Endothelial cell of umbilical vein (primary cell): Measurements from ENCODE around the gene SLC39A3. TPM values are rescaled to one million over a fixed set of nuclear protein-coding genes. Genes with fewer than 3 reads are reported as not detected.
A peak's percentile ranks its signal among the peaks of the same experiment; 100 is the strongest.

Experiments
- BruUV-seq: library from RNA; stranded (reverse); fragments of 400-500 nt; replicated peaks from 2 replicates; lab custom pipeline; 2021; lab: Mats Ljungman, UMichigan
- CTCF ChIA-PET: fragments of 300-600, 350-600 bp; sonication (Branson Sonifier 250); formaldehyde crosslinking; loops from one replicate; lab custom pipeline; 2021; ENCODE audit warnings: antibody characterized with exemption, inconsistent platforms; lab: Charles Lee
- POLR2A ChIA-PET: fragments of 300-600, 350-600 bp; sonication (Branson Sonifier 250); formaldehyde crosslinking; loops from one replicate; lab custom pipeline; 2021; ENCODE audit warnings: antibody characterized with exemption, inconsistent platforms; lab: Charles Lee
- DNase-seq: peaks from one replicate; pipeline ENCODE4 v3.0.0-alpha.2; 2011; ENCODE audit warnings: low read depth, low spot score
- FAIRE-seq: peaks from 2 replicates; lab custom pipeline; 2011; peaks lifted over from hg19 to GRCh38; lab: Jason Lieb, UNC
- H2AFZ ChIP-seq: 2 replicates; pipeline ENCODE4 v1.6.0; 2012; ENCODE audit warnings: low read depth, low read length, control low read depth, inconsistent platforms
- H3K27ac ChIP-seq: 2 replicates; pipeline ENCODE4 v1.5.1; 2011; ENCODE audit warnings: low read depth, mild to moderate bottlenecking, control low read depth, low read length, moderate library complexity; ENCODE audit not compliant: insufficient read depth
- H3K27me3 ChIP-seq, 2 experiments: 2 replicates each; pipeline versions ENCODE4 v1.6.0 to v1.6.1; 2011; ENCODE audit warnings: low read length in 2 of 2, mixed read lengths in 1 of 2; ENCODE audit not compliant: control insufficient read depth in 2 of 2, insufficient read depth in 2 of 2
- H3K36me3 ChIP-seq, 2 experiments: 2 replicates in 1 of 2; 3 replicates in 1 of 2; pipeline ENCODE4 v1.5.1; 2011; ENCODE audit warnings: low read length in 2 of 2, mild to moderate bottlenecking in 1 of 2, moderate library complexity in 1 of 2; ENCODE audit not compliant: control insufficient read depth in 2 of 2, insufficient read depth in 2 of 2; ENCODE audit errors: extremely low read depth in 1 of 2
- H3K4me1 ChIP-seq: 3 replicates; pipeline ENCODE4 v1.5.1; 2011; ENCODE audit warnings: mild to moderate bottlenecking, low read length; ENCODE audit not compliant: control insufficient read depth, insufficient read depth; ENCODE audit errors: extremely low read depth
- H3K4me2 ChIP-seq: 2 replicates; pipeline ENCODE4 v1.6.1; 2011; ENCODE audit warnings: low read length, control low read depth, mixed read lengths; ENCODE audit not compliant: insufficient read depth
- H3K4me3 ChIP-seq, 3 experiments: fragments of 200-600 bp in 1 of 3; sonication (generic), shearing (Covaris generic) in 1 of 3; replicated peaks in 1 of 3; 2 replicates each; pipeline ENCODE4 v1.5.1; 2011 to 2016; ENCODE audit warnings: control low read depth in 3 of 3, low read length in 3 of 3, mild to moderate bottlenecking in 2 of 3, inconsistent platforms in 1 of 3, low read depth in 1 of 3, moderate library complexity in 1 of 3; ENCODE audit not compliant: insufficient read depth in 1 of 3
- H3K79me2 ChIP-seq: 2 replicates; pipeline ENCODE4 v1.6.0; 2012; ENCODE audit warnings: low read length, inconsistent platforms; ENCODE audit not compliant: control insufficient read depth, insufficient read depth
- H3K9ac ChIP-seq: replicated peaks from 2 replicates; pipeline ENCODE3; 2011; ENCODE audit warnings: low read length, control low read depth; ENCODE audit not compliant: insufficient read depth; ENCODE audit errors: extremely low read depth
- H3K9me1 ChIP-seq: replicated peaks from 3 replicates; pipeline ENCODE4 v1.6.0; 2011; ENCODE audit warnings: mild to moderate bottlenecking, low read length; ENCODE audit not compliant: control insufficient read depth, insufficient read depth; ENCODE audit errors: extremely low read depth
- H3K9me3 ChIP-seq: replicated peaks from 2 replicates; pipeline ENCODE4 v1.5.1; 2012; ENCODE audit warnings: low read length, inconsistent platforms; ENCODE audit not compliant: control insufficient read depth, insufficient read depth
- H4K20me1 ChIP-seq: replicated peaks from 2 replicates; pipeline ENCODE3; 2011; ENCODE audit warnings: mild to moderate bottlenecking, low read length; ENCODE audit not compliant: control insufficient read depth, insufficient read depth; ENCODE audit errors: extremely low read depth
- CTCF ChIP-seq, 2 donors: IDR thresholded peaks; 1 replicate in 1 of 2; 2 replicates in 1 of 2; pipeline ENCODE4 v1.5.1; 2011; ENCODE audit warnings: low read length in 2 of 2, mild to moderate bottlenecking in 2 of 2, moderate library complexity in 2 of 2, control low read depth in 1 of 2, inconsistent platforms in 1 of 2, low read depth in 1 of 2; ENCODE audit not compliant: insufficient read depth in 1 of 2; ENCODE audit errors: extremely low read depth in 1 of 2
- EZH2 ChIP-seq: IDR thresholded peaks from 2 replicates; pipeline ENCODE4 v1.6.1; 2012; ENCODE audit warnings: borderline replicate concordance, low read depth, mild to moderate bottlenecking, moderate library complexity, low read length, inconsistent platforms; ENCODE audit not compliant: severe bottlenecking
- FOS ChIP-seq: IDR thresholded peaks from 2 replicates; pipeline ENCODE4 v1.6.1; 2011; ENCODE audit warnings: mild to moderate bottlenecking, low read length, moderate library complexity, borderline replicate concordance; ENCODE audit not compliant: insufficient read depth
- GATA2 ChIP-seq: IDR thresholded peaks from 2 replicates; pipeline ENCODE4 v1.7.0; 2011; ENCODE audit warnings: low read depth, mild to moderate bottlenecking, moderate library complexity, mixed read lengths, low read length; ENCODE audit not compliant: insufficient read length, insufficient read depth
- JUN ChIP-seq: IDR thresholded peaks from 2 replicates; pipeline ENCODE4 v1.6.1; 2011; ENCODE audit warnings: borderline replicate concordance, low read depth; ENCODE audit not compliant: insufficient read length, insufficient read depth
- MAX ChIP-seq: IDR thresholded peaks from 2 replicates; pipeline ENCODE4 v1.6.1; 2011; ENCODE audit not compliant: insufficient read depth, insufficient read length
- MYC ChIP-seq: IDR thresholded peaks from one replicate; pipeline ENCODE4 v1.6.1; 2011; ENCODE audit warnings: mild to moderate bottlenecking, low read depth, low read length
- POLR2A ChIP-seq: IDR thresholded peaks from 2 replicates; pipeline ENCODE4 v1.6.1; 2012; ENCODE audit warnings: low read depth, mild to moderate bottlenecking, control low read depth, low read length
- POLR2AphosphoS5 ChIP-seq: IDR thresholded peaks from 2 replicates; pipeline ENCODE4 v1.6.1; 2012; ENCODE audit warnings: low read depth, mild to moderate bottlenecking, control low read depth, low read length, moderate library complexity; ENCODE audit not compliant: insufficient read depth
- dilution Hi-C: fragments of 300-500 bp; cut with MboI; formaldehyde crosslinking; loops from one replicate; pipeline ENCODE4 v1.15.0; 2019; ENCODE audit warnings: low sequenced_read_pairs; ENCODE audit not compliant: extremely low pct_ligation_motif_present
- intact Hi-C: fragments of 100-400 bp; cut with micrococcal nuclease; formaldehyde crosslinking; loops from one replicate; pipeline ENCODE4 v1.10.0; 2022
- polyA plus RNA-seq, 4 experiments: library from polyadenylated mRNA; depleted of rRNA in 3 of 4; stranded (reverse) in 3 of 4; unstranded in 1 of 4; fragments of >200 nt; gene quantifications; 2 replicates each; pipeline versions ENCODE4 v1.2.1 to v1.2.3, GENCODE V29; 2011 to 2012; ENCODE audit warnings: missing spikeins in 1 of 4
- total RNA-seq: library from RNA; stranded (reverse); gene quantifications from 2 replicates; pipeline ENCODE4 v1.2.3, GENCODE V29; 2021

The SLC39A3 gene
- total and polyA plus RNA-seq, 2 donors (not counting 3 experiments of a cell fraction or from before 2014, with no cell fraction given) = 28.0 to 43.1 TPM

GRCh38 chr19:2700660-2701360 lies 39.0 kb downstream of the SLC39A3 start:
- Histone ChIP-seq H3K4me3 (no peak overlapping the region), H3K27me3 (peaks cover 20 to 25% of the 10 kb centered on the region in 2 experiments), H3K4me1 (no peaks in the 10 kb centered on the region), H3K9me1 (no peaks in the 10 kb centered on the region), H3K36me3 (no peaks in the 10 kb centered on the region), H3K9ac (no peak overlapping the region), H3K4me2 (no peak overlapping the region), H4K20me1 (no peaks in the 10 kb centered on the region), H3K9me3 (no peaks in the 10 kb centered on the region), H2AFZ (no peak overlapping the region), H3K27ac (no peak overlapping the region), H3K79me2 (no peaks in the 10 kb centered on the region)
- no peak for DNase-seq
- no TSS peak for BruUV-seq
- TF ChIP-seq MAX (no peak), MYC (no peak), CTCF (IDR thresholded peaks at IDR 0.05; ENCODE audit: extremely low read depth in 1 of 2, insufficient read depth in 1 of 2, low read depth in 1 of 2, low read length in 2 of 2) (no peak), GATA2 (no peak), POLR2AphosphoS5 (no peak), JUN (no peak), FOS (no peak), POLR2A (no peak), EZH2 (peak; percentile 43)
- dilution Hi-C loops = no loop called here
- ChIA-PET CTCF (interaction anchor here (1.0 to 2.0 kb wide), 3 partner anchors 10 to 52 kb away, joined by 3 to 7 read pairs (median 5); no protein-coding TSS in a partner anchor), POLR2A (no interaction called here)
- no peak for FAIRE-seq
- intact Hi-C loops = no loop called here
